ENCODE data around the gene KHDRBS1.
A peak's percentile ranks its signal among the peaks of the same experiment; 100 is the strongest.
"Not testable (repeated sequence)": the region's sequence is repeated elsewhere in the genome, so short reads cannot be mapped to it uniquely, and the experiment has no call there.

Gene KHDRBS1

DNA sequence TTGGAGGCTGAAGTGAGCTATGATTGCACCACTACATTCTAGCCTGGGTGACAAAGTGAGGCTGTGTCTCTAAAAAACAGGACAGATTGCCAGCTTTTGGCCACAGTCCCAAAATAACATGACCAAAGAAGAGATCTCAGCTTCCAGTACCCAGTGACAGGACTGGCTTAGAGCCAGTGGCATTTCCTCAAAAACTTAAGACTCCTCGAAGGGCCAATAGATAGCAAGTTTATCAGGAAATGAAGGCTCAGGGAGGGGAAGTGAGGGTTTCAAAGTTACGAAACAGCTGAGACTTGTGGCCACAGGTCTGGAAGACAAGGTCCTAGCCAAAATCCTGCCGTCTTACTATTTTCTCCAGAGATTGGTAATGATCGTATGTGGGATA is 52.8 kb downstream of the KHDRBS1 start:
- peak; percentile 97 for DNase-seq

GRCh38 chr1:32068957-32069588 is 55.4 kb downstream of the KHDRBS1 start:
- DNase-seq, result no peak

- DNase-seq, result no peak
These were observed 58.3 kb downstream of the KHDRBS1 start for GRCh38 chr1:32071758-32072621.

- DNase-seq, result peak; percentile 94
These were observed 59.1 kb downstream of the KHDRBS1 start, which contains the start of gene TMEM39B for GRCh38 chr1:32072622-32073298. TMEM39B (plus strand) TSS chr1:32072939; CDS start chr1:32073048, 109 bp downstream.

DNA sequence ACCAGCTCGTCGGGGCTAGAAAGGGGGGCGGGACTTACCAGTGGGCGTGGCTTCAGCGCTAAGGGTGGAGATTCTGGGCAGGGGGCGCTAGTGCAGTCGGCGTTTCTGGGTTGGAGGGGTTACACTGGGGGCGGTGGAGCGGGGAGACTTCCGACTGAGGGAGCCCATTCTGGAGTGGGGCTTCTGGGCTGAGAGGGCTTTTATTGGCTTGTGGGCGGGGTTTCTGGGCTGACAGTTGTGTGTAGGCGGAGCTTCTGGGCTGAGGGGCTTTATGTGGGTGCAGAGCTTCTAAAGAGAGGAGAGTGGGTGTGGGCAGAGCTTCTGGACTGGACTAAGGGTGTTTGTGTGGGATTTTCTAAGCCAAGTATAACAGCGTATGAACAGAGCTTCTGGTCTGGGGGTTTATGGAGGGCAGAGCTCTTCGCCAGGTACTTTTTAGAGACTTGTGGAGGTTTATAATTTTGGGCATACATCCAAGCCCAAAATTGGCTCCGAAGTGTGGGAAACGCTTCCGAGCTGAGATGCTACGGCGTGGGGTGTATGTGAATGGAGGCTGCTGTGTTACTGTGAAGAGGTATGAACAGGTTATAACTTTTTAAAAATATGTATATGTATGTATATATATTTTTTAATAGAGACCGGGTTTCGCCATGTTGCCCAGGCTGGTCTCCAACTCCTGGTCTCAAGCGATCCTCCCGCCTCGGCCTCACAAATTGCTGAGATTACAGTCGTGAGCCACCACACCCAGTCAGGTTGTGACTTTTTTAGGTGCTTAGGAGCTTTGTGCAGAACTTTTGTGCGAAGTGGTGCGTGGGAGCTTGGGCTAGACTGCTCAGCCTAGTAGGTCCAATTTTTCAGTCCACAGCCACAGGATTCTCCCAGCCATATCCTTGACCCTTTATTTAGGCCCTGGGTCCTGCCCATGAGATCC is 59.9 kb downstream of the KHDRBS1 start:
- no peak for DNase-seq

DNA sequence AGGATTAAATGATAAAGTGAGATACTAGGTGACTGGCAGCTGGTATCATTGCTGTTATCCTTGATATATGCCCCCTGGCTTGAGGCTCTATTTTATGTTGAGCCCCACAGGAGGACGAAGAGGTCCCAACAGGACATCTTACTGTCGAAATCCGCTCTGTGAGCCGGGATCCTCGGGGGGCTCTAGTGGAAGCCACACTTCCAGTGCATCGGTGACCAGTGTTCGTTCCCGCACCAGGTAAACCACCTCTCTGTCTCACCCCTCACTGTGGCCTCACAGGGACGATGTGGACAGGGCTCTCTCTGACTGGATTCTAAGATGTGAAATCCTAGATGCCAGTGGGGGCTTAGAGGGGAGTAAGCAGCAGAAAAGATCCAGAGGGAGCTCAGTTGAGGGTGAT is 61.2 kb downstream of the KHDRBS1 start:
- DNase-seq, result no peak

- no peak for DNase-seq
These were observed 63.8 kb downstream of the KHDRBS1 start for GRCh38 chr1:32077451-32077850.

- no peak for DNase-seq
These were observed 68.4 kb downstream of the KHDRBS1 start for GRCh38 chr1:32082022-32082421.

DNA sequence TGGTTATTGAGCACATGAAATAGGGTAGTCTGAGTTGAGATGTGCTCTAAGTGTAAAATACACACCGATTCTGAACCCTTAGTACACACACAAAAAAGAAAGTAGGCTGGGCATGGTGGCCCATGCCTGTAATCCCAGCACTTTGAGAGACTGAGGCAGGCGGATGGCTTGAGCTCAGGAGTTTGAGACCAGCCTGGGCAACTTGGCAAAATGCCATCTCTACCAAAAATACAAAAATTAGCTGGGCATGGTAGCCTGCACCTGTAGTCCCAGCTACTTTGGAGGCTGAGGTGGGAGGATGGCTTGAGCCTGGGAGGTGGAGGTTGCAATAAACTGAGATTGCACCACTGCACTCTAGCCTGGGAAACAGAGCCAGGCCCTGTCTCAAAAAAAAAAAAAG is 72.7 kb downstream of the KHDRBS1 start:
- DNase-seq, result not testable (repeated sequence)

GRCh38 chr1:32091176-32091575 is 77.5 kb downstream of the KHDRBS1 start:
- DNase-seq, result no peak

- no peak for DNase-seq
These were observed 77.9 kb downstream of the KHDRBS1 start for GRCh38 chr1:32091591-32091990.
